Cerebellar cortex (tissue), 1 donor: ENCODE results near the gene SPR.
"Not testable (repeated sequence)": the region's sequence is repeated elsewhere in the genome, so short reads cannot be mapped to it uniquely, and the experiment has no call there.

Experiments used
- DNase-seq: peaks from one replicate; pipeline ENCODE4 v3.0.0-alpha.2; 2015; ENCODE audit warnings: low spot score

The SPR gene

GRCh38 chr2:72889991-72890390 lies 2.8 kb downstream of the SPR start:
- DNase-seq, result no peak

DNA sequence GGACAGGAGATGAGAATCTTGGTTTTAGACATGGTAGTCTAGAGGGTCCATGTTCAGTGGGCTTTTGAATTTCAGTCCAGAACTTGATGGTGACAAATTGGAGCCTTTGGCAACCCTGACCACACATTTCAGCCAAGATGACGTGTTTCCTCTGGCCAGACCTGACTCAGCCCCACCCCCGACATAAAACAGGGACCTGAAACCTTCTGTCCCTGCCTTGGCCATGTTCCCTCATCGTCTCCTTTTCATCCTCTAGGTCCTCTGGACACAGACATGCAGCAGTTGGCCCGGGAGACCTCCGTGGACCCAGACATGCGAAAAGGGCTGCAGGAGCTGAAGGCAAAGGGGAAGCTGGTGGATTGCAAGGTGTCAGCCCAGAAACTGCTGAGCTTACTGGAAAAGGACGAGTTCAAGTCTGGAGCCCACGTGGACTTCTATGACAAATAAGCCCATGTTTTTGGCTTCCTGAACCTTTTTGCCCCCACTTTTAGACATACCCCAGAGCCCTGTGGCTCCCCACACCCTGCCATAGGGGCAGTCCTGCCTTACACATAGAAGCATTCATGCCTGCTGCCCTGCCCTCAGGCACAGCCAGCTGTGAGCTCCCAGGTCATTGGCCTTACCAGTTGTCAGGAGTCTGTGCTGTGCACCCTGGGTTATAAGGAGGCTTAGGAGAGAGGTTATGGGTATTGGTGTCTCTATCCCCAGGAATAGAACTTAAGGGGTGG lies 4.0 kb downstream of the SPR start:
- DNase-seq, result no peak

DNA sequence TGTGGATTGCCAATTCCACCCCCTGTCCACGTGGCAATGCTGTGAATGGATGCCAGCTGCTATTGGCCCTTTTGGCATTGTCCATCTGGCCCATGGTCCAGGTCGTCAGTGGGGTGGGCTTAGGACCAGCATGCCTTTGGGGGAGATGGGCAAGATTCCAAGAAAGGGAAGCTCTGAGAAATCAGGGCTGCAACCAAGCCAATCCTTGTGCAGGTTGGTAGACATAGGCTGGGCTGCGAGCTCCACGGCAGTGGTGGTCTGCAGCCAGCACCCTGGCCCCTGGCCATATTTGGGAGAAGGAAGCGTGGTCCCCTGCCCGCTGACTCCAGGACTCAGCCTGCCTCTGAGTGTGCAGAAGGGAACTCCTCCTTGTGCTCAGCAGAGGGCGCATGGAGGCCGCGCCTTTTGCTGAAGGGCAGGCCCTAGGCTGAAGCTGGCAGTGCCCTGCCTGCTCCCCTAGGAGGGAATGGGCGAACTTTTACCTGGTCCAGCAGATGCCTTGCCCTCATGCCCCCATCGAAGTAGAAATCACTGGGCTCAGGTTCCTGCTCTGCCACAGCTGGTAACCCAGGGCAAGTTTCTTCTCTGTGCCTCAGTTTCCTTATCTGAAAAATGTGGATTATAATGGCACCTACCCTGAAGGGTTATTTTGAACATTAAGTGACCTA lies 5.4 kb downstream of the SPR start:
- peak; percentile 75 for DNase-seq

DNA sequence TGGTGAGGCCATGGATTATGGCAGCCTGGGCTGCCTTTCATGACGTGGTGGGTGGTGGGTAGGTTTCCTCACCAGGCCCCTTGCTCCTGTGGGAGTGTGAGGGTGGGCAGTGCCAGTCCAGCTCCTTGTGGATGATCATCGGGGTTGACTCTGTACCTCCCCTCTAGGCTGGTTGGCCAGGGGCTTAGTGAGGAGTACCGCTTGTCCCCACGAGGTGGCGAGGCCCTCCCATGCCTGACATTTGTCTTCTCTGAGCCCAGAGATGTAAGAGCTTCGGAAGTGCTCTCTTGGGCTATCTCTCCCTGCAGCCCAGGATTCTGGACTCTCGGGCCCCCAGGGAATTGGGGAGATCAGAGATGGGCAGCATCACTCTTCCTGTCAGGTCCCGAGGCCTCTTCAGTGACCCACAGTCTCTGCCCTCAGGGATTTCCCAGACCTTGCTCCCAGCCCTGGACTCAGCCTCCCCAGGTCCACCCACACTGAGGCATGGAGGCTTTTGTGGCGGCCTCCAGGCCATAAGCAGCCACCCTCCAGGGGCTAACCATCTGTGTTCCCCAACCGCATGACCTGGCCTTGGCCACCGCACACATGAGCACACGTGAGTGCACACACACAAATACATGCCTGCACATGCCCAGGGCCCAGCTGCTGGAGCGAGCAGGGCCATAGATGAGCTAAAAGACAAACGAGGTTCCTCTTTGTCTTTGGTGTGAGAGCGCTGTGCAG lies 6.5 kb downstream of the SPR start:
- DNase-seq, result peak; percentile 62

- no peak for DNase-seq
Observed at GRCh38 chr2:72894514-72894913, 7.3 kb downstream of the SPR start.

- no peak for DNase-seq
Observed at GRCh38 chr2:72895154-72895553, 7.9 kb downstream of the SPR start.

- DNase-seq, result no peak
Observed at GRCh38 chr2:72895759-72896281, 8.6 kb downstream of the SPR start.

DNA sequence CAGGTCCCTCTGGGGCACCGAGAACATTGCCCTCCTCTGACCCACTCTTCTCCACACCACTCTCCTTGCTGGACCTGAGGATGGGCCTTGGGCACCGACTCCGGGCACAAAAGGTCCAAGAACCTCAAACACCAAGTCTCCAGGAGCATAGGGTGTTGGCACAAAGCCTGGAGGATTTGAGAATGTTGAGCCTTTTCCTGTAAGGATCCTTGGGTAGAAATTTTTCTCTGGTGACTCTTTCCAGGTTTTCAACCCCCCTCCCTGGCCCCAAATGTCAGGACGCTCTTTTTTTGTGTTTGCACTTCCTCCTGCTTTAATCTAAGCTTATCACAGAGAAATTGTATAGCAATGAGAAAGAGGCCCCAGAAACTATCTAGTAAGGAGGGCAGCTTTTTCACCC lies 9.2 kb downstream of the SPR start:
- no peak for DNase-seq

DNA sequence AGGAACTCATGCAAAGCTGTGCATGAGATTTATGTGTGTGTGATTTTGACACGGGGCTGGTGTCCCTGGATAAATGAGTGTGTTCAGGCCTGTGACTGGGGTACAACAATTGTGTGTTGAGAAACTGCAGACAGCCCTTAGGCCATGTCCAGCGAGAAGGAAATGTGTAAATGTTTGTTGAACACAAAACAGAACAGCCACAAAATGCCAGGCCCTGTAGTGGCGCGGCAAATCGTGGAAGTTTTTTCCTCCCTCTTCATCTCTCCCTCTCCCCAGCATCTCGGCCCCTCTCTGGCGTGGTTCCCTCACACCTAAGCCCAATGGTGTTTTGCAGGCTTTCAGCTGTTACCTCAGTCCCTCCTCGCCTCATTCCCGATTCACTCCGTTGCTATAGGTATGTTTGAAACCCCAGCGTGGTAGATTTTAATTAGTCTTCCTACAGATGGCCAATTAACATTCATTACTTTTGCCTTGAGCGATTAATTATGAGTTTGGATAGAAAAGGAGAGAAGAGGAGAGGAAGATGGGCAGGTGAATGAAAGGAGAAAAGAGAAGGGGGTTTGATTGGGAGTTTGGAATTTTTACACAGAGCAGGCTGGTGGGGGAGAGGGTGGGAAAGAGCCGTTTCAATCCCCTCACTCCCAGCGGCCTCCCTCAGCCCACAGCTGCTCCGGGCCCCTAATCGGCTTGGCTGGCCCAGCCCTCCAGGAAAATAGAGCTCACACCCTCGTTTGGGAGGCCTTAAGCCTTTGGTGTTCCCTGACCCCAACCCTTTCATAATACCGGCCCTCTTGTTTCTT lies 10.8 kb downstream of the SPR start:
- no peak for DNase-seq

- DNase-seq, result no peak
Observed at GRCh38 chr2:72898585-72898906, 11.3 kb downstream of the SPR start.

DNA sequence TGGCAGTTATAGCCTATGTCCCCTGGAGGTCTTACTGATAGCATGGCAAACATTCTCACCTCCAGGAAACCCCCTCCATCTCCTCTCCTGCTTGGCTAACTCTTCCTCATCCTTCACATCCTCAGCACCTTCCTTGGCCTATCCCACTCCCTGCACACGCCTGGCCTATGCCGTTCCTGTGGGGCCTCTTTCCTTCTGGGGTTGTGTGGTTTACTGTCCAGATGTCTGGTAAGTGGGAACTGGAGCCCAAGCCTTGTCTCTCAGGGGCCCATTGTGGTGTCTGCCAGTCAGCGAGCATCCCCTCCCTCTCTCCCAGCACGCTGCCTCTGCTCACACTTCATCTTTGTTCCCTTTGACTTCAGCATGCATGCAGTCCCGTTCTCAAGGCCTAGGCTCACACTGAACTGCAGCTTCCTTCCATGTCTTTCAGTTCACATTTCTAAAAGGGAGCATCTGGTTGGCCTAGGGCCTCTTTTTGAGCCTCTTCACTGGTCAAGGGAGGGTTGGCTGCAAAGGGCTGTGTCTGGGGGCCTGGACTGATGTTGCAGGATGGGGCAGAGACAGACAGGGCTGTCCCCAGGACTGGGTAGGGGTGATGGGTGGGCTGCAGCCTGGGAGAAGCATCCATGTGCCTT lies 13.1 kb downstream of the SPR start:
- no peak for DNase-seq

DNA sequence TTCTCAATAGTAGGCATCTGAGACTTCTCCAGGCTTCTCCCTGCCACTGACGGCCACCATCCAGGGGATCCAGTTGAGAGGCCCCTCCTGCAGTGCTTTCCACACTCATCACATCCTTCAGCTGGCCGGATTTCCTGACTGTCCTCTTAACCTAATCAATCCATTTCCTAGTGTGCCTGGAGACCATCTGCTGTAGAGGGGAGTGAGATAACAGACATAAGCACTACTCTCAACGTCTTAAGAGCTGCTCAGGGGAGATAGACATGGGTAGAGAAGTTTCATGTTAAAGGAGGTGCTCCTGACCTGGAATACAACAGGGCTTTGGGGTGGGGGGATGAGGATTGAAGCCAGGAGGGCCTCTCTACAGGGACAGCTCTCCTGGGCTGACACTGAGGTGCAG lies 14.2 kb downstream of the SPR start:
- no peak for DNase-seq

DNA sequence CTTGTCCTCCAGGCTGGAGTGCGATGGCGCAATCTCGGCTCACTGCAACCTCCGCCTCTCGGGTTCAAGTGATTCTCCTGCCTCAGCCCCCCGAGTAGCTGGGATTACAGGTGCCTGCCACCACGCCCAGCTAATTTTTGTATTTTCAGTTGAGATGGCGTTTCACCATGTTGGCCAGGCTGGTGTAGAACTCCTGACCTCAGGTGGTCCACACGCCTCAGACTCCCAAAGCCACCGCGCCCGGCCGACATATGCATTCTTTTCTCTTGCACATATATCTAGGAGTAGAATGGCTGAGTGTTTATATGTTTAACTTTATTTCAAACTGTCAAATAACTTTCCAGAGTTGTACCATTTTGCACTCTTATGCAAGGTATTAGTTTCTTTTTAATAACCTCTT lies 20.2 kb downstream of the SPR start:
- not testable (repeated sequence) for DNase-seq

DNA sequence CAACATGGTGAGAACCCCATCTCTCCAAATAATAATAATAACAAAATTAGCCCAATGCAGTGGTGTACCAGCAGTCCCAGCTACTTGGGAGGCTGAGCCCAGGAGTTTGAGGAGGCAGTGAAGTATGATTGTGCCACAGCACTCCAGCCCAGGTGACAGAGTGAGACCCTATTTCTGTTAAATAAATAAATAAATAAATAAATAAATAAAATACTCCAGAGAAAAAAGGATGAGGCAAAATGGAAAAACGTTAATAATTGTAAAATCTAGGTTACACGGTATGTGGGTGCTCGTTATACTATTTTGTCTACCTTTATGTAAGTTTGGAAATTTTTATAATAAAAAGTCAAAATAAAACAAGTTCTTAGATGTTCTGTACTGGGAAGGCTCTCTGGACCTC lies 21.5 kb downstream of the SPR start:
- no peak for DNase-seq

GRCh38 chr2:72911256-72911655 lies 24.0 kb downstream of the SPR start:
- DNase-seq, result no peak

DNA sequence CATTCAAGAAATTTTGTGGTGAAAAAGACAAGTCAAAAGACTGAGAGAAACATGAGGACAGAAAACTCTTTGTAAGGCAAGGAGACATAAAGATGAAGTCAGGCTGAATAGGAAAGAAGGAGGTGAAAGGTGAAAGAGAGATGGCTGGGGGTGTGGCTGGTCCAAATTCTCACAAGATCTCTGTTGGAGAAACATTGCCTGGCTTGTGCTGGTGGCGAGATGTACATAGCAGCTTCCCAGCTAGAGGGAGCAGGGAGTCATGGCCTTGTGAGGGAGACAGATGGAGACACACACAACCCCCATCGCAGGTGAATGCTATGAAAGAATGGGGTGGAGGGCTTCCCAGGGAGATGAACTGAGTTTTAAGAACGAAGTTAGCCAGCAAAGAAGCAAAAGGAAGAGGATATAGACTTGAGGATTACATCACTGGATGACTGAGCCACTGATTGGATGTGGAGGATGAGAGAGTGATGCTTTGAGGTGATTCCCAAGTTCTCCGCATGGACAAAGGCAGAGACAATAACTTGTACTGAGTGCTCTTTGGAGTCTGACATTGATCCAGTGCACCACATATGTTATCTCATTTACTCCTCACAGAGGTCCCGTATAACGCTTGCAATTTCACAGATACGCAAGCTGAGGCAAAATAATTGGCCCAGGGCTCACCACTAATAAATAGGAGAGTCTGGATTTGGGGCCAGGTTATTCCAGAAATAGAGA lies 26.4 kb downstream of the SPR start:
- DNase-seq, result no peak

DNA sequence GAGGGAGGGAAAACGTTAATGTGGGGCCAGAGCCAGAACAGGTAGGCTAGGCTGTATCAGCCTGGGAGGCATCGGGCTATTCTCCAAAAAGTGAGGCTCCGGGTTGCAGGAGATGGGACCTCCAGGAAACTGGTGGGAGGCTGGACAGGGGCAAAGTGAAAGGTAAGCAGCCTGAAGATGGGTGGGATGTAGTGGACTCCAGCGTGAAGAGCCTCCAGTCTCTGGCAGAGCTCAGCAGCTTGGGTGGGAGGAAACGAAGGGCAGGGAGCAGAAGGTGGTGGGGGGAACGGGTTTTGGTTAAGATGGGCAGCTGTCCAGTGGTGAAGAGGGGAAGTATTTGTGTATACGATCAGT lies 27.0 kb downstream of the SPR start:
- DNase-seq, result no peak

DNA sequence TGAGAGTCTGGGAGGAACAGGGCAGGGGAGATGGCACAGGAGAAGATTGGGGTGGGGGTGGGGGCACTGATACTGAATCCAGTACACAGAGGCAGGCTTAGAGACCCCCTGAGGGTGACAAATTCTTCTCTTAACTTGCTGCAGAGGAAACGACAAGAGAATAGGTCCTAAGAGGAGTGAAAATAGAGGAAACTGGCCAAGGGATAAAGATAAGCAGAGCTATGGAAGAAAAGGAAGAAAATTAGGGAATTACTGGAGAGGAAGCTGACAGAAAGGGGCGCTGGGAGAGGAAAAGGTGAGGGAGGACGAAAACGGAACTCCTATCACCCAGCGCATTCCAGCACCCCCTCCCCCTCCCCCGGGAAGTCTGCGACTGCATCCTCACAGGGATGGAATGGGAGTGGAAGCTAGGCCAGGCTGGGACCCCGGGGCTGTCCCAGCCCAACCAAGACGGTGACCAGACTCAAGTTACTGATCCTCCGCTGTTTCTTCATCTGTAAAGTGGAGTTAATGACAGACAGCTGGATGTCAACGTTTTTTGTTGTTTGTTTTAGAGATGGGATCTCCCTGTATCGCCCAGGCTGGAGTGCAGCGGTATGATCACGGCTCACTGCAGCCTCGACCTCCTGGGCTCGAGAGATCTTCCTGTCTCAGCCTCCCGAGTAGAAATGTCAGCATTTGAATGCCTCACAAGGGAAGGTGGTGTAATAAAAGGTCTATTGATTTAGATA lies 27.5 kb downstream of the SPR start:
- no peak for DNase-seq

DNA sequence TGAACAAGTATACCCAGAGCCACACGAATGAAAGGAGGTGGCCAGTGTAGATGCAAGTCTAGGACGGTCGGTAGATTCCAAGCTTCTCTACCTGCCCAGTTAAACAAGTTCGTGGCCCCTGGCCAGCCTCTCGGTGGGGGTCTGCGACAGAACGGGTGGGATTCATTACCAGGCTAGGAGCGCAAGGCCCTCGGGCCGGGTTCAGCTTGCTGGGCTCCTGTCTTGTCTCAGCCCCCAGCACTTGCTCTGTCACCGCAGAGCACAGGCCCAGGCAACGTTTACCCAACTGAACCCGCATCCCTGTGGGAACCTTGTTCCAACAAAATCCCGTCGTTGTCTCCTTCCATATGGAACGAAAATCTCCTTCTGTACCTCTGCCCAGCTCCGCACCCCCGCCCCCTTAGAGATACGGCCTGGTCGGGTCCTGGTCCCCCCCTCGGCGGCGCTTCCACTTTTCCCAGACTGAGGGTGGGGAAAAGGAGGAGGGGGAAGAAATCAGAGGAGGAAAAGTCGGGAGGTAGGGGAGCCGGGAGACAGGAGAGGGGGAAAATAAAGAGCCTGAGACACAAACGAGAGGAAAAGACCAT lies 28.2 kb downstream of the SPR start:
- no peak for DNase-seq
